HG03460 (cell line): ENCODE results near the gene ARFRP1.
A peak's percentile ranks its signal among the peaks of the same experiment; 100 is the strongest.

Experiments used
- ATAC-seq: cut with Tn5 transposase; IDR thresholded peaks from one replicate; pipeline ENCODE4 v1.9.1; 2021; ENCODE audit not compliant: unreplicated experiment

Gene ARFRP1, protein sequence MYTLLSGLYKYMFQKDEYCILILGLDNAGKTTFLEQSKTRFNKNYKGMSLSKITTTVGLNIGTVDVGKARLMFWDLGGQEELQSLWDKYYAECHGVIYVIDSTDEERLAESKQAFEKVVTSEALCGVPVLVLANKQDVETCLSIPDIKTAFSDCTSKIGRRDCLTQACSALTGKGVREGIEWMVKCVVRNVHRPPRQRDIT

DNA sequence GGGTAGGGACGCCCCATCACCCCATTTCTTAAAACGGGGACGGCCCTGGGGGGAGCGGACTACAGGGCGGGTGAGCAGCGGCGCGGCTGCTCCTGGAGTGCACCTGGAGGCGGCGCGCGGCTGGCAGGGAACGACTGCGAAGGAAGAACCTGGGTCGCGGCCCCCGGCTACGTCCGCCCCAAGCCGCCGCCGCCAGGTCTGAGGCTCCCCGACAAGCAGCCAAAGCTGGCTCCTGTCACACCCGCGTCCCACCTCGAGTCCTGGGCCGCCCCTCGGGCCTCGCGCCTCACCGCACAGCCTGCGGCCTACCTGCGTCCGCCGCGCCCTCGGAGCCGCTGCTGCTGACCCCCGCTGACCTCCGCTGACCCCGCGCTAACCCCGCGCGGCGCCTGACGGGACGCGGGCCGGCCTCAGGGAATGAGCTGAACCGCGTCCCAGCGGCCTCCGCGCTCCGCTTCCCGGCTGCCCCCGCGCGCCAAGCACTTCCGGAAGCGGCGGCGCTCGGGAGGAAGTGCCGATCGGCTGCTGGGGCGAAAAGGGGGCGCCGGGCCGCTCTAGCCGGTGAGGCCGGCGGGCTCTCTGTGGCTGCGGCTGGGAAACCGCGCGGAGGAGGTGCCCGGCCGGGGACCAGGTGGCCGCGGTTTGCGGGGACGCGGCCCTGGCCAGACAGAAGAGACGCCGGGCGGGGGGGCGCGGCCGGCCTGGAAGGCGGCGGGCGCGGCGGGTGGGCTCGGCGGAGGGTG lies at the start of gene ARFRP1, which contains the start of gene ZGPAT:
ARFRP1 (minus strand) TSS at position 419 of the 743 bp plus-strand sequence. CDS start 885 bp downstream, outside the sequence.
ZGPAT (plus strand) TSS at position 482 of the 743 bp plus-strand sequence. CDS start 542 bp downstream, outside the sequence.
- ATAC-seq: peak; percentile 69

DNA sequence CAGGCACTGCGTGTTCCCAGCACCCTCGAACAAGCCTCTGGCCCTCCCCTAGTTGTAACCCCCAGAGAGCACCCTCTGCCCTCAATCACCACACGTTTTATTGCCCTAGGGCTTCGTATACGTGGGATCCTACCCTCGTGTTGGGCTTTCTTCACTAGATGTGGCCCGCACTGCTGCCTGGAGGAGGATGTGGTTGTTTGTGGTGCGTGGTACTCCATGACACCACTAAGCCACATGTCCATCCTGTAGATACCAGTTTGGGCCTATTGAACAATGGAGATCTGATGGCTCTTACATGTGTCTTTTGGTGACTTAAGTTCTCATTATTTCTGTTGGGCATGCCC lies 48.8 kb upstream of the ARFRP1 start:
- ATAC-seq: no peak

DNA sequence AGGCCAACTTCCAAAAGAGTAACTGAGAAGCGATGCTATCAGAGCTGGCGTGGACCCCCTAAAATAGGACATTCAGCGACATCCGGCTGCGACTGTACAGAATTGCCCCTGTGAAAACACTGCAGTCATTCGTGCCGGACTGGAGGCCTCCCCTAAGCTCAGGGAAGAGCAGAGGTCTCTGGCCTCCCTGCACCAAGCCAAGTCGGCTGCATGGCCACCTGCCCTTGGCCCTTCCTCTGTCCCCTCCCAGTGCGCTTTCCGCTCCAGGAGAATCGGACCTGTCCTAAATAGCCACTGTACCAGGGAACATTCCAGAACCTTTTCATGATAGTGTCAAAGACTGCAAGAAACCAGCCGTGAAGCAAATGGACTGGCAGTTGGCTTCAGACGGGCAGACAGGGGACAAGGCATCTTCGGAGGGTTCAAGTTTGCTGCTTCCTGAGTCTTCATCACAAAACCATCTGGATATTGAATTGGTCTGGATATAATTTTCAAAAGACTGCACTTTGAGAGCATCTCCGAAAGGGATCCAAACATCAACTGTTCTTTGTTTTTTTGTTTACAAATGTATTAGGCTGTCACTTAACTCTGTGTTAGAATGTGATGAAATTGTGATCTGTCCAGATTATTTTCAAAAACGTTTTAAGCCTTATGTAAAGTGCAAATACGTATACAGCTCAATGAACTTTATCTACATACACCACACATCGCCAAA lies 48.3 kb upstream of the ARFRP1 start:
- no peak for ATAC-seq

DNA sequence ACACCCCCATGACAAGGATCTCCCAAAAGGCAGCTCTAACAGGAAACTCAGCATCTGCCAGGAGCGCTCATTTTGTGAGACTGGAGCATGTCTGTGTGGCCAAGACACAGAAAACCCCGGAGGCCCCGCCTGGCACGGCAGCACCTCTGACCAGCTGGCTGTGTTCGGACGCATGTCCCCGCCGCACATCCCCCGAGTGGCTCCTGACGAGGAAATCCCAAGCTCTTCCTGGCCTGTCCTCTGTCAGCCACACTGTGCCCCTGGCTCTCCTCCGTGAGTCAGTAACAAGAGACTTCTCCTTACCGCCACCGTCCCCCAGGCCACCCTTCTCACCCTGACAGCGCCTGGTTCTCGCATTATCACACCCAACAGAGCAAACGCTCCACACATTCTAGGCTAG lies 46.2 kb upstream of the ARFRP1 start:
- ATAC-seq: no peak

DNA sequence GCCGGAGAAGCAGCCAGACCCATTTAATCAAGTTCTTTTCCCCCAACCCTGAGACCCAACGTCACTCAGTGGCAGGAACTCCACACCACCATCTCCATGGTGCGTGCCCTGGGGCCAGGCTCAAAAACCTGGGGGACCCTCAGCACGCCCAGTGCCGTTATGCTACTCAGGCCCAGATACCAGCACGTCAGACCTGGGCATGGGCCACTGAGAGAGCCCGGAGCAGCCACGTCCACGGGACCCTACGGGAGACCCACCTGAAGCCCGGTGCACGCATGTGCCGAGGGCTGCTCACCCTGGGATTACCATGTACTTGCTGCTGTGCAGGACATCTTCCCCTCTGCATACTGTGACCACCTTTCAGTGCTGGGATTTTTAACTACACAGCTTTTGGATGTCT lies 45.6 kb upstream of the ARFRP1 start:
- no peak for ATAC-seq

DNA sequence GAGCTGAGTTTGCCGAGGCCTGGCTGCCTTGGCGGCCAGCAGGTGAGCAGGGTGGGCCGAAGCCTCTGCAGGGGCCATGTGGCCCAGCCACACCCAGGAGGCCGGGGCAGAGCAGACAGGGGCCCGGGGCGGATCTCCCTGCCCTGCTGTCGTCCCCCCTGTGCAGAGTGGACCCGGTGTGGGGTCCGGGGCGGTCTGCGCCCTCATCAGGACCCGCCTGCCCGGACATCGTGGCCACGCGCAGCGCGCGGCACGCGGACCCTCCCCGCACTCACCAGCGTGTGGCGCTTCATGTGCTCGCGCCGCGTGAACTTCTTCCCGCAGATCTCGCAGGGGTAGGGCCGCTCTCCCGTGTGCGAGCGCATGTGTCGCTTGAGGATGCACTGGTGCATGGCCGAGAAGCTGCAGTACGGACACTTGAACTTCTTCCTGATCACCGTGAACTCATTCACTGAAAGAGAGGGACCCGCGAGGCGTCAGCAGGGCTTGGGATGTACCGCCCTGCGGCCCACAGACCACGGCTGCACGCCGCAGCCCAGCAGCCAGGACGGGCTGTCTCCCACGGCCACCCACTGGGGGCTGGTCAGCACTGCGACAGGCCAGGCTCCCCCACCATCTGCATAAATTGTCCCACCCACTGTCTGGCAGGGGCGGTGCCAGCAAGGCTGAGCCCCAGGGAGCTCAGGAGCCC lies 44.8 kb upstream of the ARFRP1 start:
- ATAC-seq: no peak

DNA sequence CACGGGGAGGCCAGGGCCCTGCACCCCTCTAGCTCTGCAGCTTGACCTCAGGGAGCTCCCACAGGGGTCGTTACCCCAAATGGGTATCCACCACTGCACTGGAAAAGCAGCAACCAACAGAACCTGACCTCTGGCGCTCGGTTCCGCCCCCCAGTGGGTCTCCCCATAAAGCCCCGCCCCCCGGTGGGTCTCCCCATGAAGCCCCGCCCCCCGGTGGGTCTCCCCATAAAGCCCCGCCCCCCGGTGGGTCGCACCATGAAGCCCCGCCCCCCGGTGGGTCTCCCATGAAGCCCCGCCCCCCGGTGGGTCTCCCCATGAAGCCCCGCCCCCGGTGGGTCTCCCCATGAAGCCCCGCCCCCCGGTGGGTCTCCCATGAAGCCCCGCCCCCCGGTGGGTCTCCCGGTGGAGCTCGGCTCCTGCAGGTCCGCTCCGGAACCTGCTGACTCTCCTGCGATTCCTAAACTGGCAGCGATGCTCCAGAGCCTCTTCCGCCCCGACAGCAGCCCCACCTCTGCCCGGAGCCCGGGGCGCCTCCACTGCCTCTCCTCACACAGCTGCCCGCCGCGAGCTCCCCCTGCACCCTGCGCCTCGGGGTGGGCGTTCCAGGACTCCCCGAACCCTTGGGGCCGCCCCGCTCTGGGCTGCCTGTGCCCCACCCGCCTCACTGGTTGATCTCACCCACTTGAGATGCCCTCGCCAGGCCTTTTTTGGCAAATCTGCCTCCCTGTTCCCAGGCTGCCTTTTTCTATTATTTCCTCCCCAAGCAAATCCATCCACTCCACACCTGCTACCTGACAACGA lies 43.9 kb upstream of the ARFRP1 start:
- ATAC-seq: no peak

DNA sequence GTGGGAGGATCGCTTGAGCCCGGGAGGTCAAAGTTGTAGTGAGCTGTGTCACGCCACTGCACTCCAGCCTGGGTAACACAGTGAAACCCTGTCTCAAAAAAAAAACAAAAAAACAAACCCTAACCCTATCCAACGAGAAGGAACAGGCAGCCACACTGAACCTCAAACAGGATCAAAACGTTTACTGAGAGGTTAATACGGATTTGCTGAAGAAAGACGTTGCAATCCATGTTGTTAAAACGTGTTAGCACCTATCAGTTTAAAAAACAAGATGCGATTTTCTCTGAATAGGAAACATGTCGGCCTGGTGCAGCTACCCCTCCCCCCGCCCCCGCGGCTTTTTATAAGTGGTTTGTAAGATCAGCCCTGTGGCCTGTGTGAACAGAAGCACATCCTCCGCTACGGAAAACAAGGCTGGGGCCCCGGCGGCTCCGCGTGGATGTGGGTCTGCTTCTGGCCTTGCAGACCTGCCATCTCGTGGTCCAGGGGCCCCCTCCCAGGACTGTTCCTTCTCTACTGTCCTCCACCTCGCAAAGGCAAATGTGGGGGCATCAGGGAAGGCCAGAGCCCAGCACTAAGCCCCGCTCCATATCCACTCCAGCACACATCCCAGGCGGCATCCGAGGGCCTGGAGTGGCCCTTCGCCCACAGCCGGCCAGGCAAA lies 43.2 kb upstream of the ARFRP1 start:
- no peak for ATAC-seq

DNA sequence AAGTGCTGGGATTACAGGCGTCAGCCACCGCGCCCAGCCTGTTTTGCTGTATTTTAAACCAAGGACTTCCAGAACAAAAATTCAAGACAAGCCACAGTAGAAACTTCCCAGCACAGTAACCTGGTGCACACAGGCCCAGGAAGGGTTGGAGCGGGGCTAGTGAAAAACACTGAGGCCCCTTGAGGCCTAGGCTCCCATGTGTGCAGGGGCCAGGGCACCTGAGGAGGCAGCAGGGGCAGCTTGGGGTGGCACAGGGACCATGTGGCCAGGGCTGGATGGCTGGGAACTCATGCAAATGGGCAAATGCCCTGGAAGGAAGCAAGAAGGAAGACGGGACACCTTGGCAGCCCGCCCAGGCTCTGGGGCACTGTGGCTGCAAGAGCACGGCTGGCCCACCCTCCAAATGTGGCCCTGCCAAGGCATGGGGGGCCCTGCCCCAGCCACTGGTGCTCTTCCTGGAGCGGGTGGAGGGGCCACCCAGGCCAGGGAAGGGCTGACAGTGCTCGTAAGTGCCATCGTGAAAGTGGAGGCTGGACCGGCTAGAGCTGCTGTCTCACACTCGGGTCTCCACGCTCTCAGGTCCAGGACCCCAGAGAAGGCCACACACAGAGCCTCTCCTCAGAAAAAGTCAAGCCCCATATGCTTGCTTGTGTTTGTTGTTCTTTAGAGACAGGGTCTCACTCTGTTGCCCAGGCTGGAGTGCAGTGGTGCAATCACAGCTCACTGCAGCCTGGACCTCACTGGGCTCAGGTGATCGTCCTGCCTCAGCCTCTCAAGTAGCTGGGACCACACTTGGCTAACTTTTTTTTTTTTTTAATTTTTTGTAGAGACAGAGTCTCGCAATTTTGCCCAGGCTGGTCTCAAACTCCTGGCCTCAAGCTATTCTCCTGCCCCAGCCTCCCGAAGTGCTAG lies 42.1 kb upstream of the ARFRP1 start:
- no peak for ATAC-seq

DNA sequence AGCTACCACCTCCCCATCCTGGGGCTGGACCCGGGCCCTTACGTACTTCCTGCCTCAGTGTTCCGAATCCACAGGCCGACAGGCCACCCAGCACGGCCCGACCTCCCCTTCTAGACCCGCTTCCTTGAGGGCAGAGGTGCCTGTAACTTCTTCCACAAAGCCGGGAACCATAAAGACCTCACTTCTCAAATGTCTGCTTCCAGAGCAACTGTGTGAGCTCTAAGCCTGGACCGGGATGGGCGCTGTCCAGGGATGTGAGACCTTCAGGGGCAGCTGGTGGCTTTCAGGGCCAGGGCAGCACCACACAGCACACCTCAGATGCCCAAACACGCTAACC lies 41.1 kb upstream of the ARFRP1 start:
- ATAC-seq: no peak

DNA sequence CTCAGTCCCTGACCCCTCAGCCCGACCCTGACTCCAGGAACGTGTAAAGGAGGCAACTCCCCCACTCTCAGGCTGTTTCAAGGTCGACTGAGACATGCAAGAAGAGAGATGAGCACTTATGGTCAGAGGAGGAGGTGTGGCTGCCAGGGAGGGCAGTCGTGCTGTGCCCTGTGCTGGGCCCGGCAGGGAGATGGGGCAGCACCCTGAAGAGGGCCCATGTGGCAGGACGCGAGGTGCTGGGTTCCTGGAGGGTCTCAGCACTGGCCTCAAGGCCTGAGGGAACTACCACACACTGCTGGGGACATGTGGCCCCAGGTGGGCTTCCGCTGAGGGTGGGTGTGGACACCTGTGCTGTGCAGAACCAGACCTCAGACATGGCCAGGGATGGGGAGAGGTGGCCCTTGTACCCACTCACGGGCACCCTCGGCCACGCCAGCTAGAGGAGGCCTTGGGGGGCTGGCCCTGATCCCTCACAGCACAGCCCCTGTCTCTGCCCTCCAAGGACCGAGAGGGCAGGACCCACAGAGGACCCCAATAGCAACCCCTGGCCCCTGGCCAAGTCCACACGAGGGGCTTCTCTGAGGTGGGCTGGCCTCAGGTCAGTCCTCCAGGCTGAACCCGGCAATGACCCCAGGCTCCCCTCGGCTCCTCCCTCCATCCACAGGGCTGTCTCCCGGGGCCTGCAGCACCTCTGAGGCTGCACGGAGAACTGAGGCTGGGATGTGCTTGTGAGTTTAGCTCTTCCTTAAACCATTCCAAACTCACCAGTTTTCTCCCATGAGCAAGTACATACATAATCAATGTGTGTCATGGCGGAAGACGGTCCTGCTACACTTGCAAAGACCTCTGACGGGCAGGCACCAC lies 40.5 kb upstream of the ARFRP1 start:
- ATAC-seq: no peak

DNA sequence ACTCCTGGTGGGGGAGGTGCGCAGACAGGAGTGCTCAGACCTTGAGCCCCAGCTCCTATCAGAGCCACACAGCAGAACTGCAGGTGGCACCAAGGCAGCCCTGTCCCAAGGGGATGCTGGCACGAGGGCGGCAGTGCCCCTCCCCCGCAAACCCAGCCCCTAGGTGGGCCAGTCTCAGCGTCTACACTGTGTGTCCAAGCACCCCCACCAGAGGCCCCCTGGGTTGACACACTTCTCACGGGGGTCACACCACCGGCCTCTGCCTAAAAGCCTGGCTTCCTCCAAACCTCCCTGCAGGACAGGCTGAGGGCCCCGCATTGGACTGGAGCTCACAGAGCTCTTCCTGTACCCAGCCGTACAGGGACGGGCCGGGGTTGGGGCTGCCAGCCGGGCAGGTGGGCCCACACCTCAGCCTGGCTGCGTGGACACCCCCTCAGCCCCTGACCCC lies 39.9 kb upstream of the ARFRP1 start:
- no peak for ATAC-seq

DNA sequence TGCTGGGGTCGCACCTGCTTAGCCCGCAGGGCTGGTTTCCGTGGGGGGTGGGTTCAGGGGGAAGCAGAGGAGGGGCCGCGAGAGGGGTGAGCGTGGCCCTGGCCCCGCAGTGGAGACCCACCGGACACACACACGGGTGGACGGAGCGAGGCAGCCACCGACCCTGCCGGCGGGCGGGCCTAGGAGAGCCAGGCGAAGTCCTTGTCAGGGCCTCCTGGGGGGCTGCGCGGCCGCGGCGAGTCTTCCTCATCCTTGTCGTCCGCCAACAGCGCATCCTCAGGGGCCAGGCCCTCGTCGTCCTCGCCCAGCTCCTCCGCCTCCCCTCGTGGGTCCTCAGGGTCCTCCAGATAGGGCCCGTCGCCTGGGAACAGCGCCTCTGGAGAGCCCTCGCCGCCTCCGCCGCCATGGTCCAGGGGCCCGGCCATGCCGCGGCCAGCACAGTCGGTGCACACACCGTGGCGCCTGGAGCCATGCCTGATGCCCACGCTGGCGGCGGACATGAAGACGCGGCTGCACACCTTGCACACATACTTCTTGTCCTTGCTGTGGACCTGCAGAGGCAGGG lies 39.1 kb upstream of the ARFRP1 start:
- ATAC-seq: no peak

DNA sequence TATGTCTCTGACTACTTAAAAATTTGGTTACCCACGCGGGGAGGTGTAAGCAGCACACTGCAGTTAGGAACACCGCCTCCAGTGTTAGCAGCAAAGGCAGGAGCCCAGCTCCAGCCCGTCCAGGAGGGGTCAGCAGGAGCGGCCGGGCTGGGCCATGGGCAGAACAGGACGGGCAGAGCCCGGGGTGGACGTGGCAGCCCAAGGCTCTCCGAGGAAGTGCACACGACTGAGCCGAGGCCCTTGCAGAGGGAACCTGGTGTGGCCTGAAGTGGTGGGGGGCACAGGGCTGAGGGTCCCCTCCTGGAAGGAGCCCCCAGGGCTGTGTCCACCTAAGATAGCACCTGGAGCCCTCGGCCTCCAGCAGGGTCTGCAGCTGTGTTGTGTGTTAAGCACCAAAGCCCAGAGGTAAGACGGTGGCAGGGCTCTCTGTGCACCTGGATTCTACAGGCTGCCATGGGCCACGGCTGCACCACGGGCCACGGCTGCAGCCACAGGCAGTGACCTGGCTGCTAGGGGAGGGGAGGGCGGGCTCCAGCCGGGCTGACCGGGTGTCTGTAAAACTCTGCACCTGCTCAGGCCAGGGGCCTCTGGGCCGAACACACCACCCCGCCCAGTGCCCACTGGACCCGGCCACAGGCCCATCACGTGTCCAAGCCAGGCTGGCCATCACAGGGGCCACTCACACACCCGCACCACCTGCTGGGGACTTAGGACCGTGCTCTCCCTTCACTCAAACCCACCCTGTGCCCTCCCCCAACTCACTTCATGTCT lies 38.4 kb upstream of the ARFRP1 start:
- no peak for ATAC-seq

DNA sequence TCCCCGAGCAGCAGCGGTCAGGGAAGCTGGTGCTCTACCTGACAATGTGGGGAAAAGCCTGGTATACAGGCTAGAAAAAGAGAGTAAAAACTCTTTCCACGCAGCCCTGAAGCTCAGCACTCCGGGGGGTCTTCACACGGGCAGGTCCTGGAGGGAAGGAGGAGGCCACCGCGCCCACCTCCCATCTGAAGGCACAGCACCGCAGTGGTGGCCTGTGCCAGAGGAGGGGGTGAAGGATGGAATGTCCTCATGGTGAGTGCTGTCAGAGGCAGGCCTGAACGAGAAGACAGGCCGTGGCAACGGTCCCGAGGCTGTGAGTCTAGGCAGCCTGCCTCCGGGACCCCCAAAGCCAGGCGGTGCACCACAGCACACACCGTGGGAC lies 37.6 kb upstream of the ARFRP1 start:
- no peak for ATAC-seq

DNA sequence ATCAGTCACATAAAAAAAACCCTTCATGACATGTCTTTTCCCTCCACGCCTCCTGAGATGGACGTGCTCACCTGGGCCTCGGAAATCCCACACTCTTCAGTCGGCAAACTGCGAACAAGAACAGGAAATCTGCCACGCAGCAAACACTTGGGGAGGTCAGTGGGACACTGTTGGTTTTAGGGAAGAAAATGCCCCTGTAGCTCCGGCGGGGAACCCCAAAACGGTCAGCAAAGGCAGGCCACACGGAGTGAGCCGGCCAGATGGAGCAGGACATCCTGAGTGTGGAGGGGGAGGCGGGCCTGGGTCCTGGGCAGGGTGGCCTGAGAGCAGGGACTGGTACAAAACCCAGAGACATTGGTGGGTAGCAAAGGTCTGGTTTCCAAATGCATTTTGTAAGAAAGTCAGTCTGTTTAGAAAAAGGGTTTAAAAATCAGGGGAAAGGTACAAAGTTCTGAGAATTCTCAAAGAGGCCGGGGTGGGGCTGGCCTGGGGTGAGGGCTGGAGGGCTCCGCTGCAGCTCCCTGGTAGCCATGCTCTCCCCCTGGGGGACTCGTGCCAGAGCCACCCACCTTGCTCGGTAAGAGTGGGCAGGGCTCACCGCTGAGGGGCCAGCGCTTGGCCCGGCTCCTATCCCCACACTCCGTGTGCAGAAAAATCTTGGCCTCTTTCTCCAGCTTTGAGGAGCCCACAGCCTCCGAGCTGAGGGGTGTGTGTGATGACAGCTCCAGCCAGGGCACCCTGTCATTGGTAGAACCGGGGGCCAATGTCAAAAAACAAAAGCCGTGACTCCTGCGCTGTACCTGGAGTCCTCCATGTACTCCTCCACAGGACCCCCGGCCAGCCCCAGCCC lies 37.0 kb upstream of the ARFRP1 start:
- ATAC-seq: no peak
